D721Med (cell line): Measurements from ENCODE around the gene FXYD4.
"Not testable (repeated sequence)": the region's sequence is repeated elsewhere in the genome, so short reads cannot be mapped to it uniquely, and the experiment has no call there.

Experiments
- DNase-seq: peaks from one replicate; pipeline ENCODE4 v3.0.0; 2011; ENCODE audit warnings: low spot score; ENCODE audit not compliant: insufficient read length
- FAIRE-seq: peaks from 2 replicates; lab custom pipeline; 2011; peaks lifted over from hg19 to GRCh38; lab: Jason Lieb, UNC
- TF ChIP-seq, protein P1 (sequence below): IDR thresholded peaks from 2 replicates; pipeline ENCODE4 v1.5.1; 2012; ENCODE audit warnings: mild to moderate bottlenecking, control low read depth; ENCODE audit not compliant: insufficient read depth; ENCODE audit errors: missing control alignments

The FXYD4 gene

DNA sequence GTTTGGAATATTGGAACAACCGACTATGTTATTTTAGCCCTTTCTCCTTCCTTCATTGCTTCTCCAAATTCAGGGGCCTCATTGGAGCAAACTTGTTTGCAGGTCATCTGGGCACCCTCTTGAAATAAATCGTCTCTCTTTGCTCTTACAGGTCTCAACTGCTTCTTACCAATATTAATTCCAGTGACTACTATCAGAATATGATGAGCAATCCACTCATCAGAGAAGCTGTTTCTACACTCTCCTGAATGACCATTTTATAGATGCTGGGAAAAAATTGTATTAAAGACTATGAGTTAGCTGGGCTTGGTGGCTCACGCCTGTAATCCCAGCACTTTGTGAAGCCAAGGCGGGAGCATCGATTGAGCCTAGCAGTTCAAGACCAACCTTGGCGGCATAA, 50.1 kb downstream of the FXYD4 start:
- DNase-seq, result no peak
- no peak for FAIRE-seq
- TF ChIP-seq, protein P1, sequence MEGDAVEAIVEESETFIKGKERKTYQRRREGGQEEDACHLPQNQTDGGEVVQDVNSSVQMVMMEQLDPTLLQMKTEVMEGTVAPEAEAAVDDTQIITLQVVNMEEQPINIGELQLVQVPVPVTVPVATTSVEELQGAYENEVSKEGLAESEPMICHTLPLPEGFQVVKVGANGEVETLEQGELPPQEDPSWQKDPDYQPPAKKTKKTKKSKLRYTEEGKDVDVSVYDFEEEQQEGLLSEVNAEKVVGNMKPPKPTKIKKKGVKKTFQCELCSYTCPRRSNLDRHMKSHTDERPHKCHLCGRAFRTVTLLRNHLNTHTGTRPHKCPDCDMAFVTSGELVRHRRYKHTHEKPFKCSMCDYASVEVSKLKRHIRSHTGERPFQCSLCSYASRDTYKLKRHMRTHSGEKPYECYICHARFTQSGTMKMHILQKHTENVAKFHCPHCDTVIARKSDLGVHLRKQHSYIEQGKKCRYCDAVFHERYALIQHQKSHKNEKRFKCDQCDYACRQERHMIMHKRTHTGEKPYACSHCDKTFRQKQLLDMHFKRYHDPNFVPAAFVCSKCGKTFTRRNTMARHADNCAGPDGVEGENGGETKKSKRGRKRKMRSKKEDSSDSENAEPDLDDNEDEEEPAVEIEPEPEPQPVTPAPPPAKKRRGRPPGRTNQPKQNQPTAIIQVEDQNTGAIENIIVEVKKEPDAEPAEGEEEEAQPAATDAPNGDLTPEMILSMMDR, result no peak

GRCh38 chr10:43421944-43422343, 50.5 kb downstream of the FXYD4 start:
- not testable (repeated sequence) for DNase-seq, FAIRE-seq

DNA sequence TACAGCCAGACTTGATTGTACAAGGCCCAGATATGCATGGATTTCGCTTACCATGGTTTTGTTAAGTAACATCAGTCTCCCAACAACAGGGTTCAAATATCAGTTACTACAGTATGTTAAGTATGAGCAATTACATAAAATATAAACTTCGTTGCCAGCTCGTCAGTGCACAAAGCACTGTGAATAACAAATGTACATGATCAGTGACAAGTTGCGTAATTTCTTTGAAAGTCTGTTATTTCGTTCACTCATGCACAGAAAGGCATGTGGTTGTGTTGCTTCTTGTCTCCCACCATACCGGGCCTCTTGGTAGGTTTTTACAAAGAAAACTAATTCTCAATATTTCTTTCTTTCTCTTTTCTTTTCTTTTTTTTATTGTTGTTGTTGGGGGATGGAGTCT, 53.0 kb downstream of the FXYD4 start:
- TF ChIP-seq, protein P1, result no peak
- DNase-seq, result no peak
- no peak for FAIRE-seq
